Measurements from ENCODE around the gene ANXA2.

ANXA2 gene

GRCh38 chr15:60351066-60351465 is 46.7 kb downstream of the ANXA2 start:
- TF ChIP-seq CTCF (IDR thresholded peaks at IDR 0.05; ENCODE audit: low read depth, low read length), result no peak
- peaks cover 68% of the 10 kb centered on the region for H3K36me3 ChIP-seq
- peak; percentile 74 for DNase-seq
- H3K4me3 ChIP-seq (ENCODE audit: low read depth, low read length), result no peak overlapping the region
- H3K27me3 ChIP-seq, result no peaks in the 10 kb centered on the region
- H3K4me1 ChIP-seq, result peaks cover 14% of the 10 kb centered on the region
- no peaks in the 10 kb centered on the region for H3K9me3 ChIP-seq

GRCh38 chr15:60350108-60350507 is 47.7 kb downstream of the ANXA2 start:
- peaks cover 73% of the 10 kb centered on the region for H3K36me3 ChIP-seq
- no peak overlapping the region for H3K4me3 ChIP-seq (ENCODE audit: low read depth, low read length)
- no peaks in the 10 kb centered on the region for H3K9me3 ChIP-seq
- peaks cover 14% of the 10 kb centered on the region for H3K4me1 ChIP-seq
- H3K27me3 ChIP-seq, result no peaks in the 10 kb centered on the region
- no peak for TF ChIP-seq CTCF (IDR thresholded peaks at IDR 0.05; ENCODE audit: low read depth, low read length)
- no peak for DNase-seq

GRCh38 chr15:60349589-60349988 is 48.2 kb downstream of the ANXA2 start:
- H3K4me1 ChIP-seq, result peaks cover 14% of the 10 kb centered on the region
- peaks cover 74% of the 10 kb centered on the region for H3K36me3 ChIP-seq

GRCh38 chr15:60347480-60348049 is 50.2 kb downstream of the ANXA2 start:
- H3K4me1 ChIP-seq, result peaks cover 24% of the 10 kb centered on the region
- no peaks in the 10 kb centered on the region for H3K9me3 ChIP-seq
- H3K4me3 ChIP-seq (ENCODE audit: low read depth, low read length), result no peak overlapping the region
- no peaks in the 10 kb centered on the region for H3K27me3 ChIP-seq
- no peak for DNase-seq
- TF ChIP-seq CTCF (IDR thresholded peaks at IDR 0.05; ENCODE audit: low read depth, low read length), result no peak
- H3K36me3 ChIP-seq, result peaks cover 62% of the 10 kb centered on the region

More at GRCh38 chr15:60349589-60349988, 48.2 kb downstream of the ANXA2 start:
- DNase-seq, result no peak
- H3K4me3 ChIP-seq (ENCODE audit: low read depth, low read length), result no peak overlapping the region
- TF ChIP-seq CTCF (IDR thresholded peaks at IDR 0.05; ENCODE audit: low read depth, low read length), result no peak
- H3K27me3 ChIP-seq, result no peaks in the 10 kb centered on the region
- H3K9me3 ChIP-seq, result no peaks in the 10 kb centered on the region

- no peak overlapping the region for H3K4me3 ChIP-seq (ENCODE audit: low read depth, low read length)
- H3K9me3 ChIP-seq, result no peaks in the 10 kb centered on the region
- TF ChIP-seq CTCF (IDR thresholded peaks at IDR 0.05; ENCODE audit: low read depth, low read length), result no peak
- no peaks in the 10 kb centered on the region for H3K27me3 ChIP-seq
- DNase-seq, result no peak
- H3K36me3 ChIP-seq, result peaks cover 57% of the 10 kb centered on the region
- peaks cover 22% of the 10 kb centered on the region for H3K4me1 ChIP-seq
These were observed 51.1 kb downstream of the ANXA2 start for GRCh38 chr15:60346653-60347052.

- TF ChIP-seq CTCF (IDR thresholded peaks at IDR 0.05; ENCODE audit: low read depth, low read length), result no peak
- peaks cover 16% of the 10 kb centered on the region for H3K4me1 ChIP-seq
- H3K9me3 ChIP-seq, result no peaks in the 10 kb centered on the region
- no peaks in the 10 kb centered on the region for H3K27me3 ChIP-seq
- DNase-seq, result no peak
- no peak overlapping the region for H3K4me3 ChIP-seq (ENCODE audit: low read depth, low read length)
- peaks cover 53% of the 10 kb centered on the region for H3K36me3 ChIP-seq
These were observed 51.7 kb downstream of the ANXA2 start for GRCh38 chr15:60346077-60346476.
